HFFc6 (cell line): ENCODE results near the gene DGAT2. TPM values are rescaled to one million over a fixed set of nuclear protein-coding genes. Genes with fewer than 3 reads are reported as not detected.

ENCODE experiments used
- DNase-seq: peaks from one replicate; pipeline ENCODE4 v3.0.0-alpha.2; 2018
- H3K27ac Mint-ChIP-seq: 2 replicates; pipeline ENCODE4 v1.8.0; 2020; ENCODE audit warnings: mild to moderate bottlenecking, mixed read lengths
- H3K27me3 Mint-ChIP-seq: 2 replicates; pipeline ENCODE4 v1.8.0; 2021; ENCODE audit warnings: mild to moderate bottlenecking, moderate library complexity, mixed read lengths; ENCODE audit not compliant: insufficient read depth
- H3K36me3 Mint-ChIP-seq: 2 replicates; pipeline ENCODE4 v1.8.0; 2021; ENCODE audit warnings: low read depth, mixed read lengths
- H3K4me1 Mint-ChIP-seq: 2 replicates; pipeline ENCODE4 v1.8.0; 2020; ENCODE audit warnings: low read depth, mixed read lengths
- H3K4me3 Mint-ChIP-seq: 2 replicates; pipeline ENCODE4 v1.8.0; 2020; ENCODE audit warnings: mild to moderate bottlenecking, moderate library complexity, mixed read lengths
- H3K9me3 Mint-ChIP-seq: 2 replicates; pipeline ENCODE4 v1.8.0; 2020; ENCODE audit warnings: mild to moderate bottlenecking, mixed read lengths
- CTCF ChIP-seq: fragments of 200-600 bp; sonication (generic); IDR thresholded peaks from 2 replicates; pipeline ENCODE4 v1.5.0; 2021; ENCODE audit warnings: antibody characterized with exemption, mild to moderate bottlenecking
- total RNA-seq, 6 experiments: library from RNA; stranded (reverse); fragmentation: NEBNext Ultra II Directional; extraction: Animal tissue kit (Norgen Biotek cat#: 25700); gene quantifications; 2 replicates in 1 of 6; 3 replicates in 5 of 6; pipeline ENCODE4 v1.2.3, GENCODE V29; 2021

DGAT2 gene
- total RNA-seq, 6 experiments from 2014 or later: 0.23 to 0.55 (median 0.36) TPM

- H3K36me3 Mint-ChIP-seq: no peaks in the 10 kb centered on the region
- H3K9me3 Mint-ChIP-seq: no peaks in the 10 kb centered on the region
- H3K4me3 Mint-ChIP-seq: no peak overlapping the region
- H3K4me1 Mint-ChIP-seq: peaks cover 13% of the 10 kb centered on the region
- TF ChIP-seq CTCF: no peak
- no peak overlapping the region for H3K27ac Mint-ChIP-seq
- H3K27me3 Mint-ChIP-seq: peaks cover 6% of the 10 kb centered on the region
- no peak for DNase-seq
Observed at GRCh38 chr11:75781831-75782230, 13.3 kb downstream of the DGAT2 start.

DNA sequence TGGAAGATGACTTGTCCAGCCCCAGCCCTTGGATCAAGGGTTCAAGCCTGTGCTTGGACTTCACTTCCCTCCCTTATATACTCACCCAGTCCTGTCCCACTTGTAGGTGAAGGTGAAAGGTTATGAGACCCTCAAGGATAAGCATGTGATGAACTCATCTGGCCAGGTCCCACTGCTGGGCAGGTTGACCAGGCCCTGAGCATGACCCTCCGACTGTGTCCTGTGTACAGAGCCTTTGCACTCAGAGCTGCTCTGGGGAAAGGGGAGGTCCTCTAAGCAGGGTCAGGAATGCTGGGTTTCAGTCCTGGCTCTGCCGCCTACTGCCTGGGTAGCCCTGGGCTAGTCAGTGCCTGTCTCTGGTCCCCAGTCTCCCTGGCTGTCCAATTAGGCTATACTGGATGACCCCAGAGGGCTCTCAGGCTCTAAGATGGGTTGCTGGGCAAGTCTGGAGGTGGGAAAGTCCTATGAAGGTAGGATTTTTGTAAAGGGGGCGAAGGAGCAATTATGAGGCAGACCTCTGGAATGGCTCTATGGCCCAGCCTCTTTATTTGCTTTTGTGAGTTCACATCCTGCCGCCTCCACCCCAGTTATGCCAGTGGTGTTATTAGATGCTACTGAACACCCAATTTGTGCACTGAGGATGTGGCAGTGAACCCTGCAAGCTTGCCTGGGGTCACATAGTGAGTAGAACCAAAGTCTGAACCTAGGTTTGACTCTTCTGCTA lies 14.1 kb downstream of the DGAT2 start:
- Mint-ChIP-seq H3K4me3 (no peak overlapping the region), H3K36me3 (no peaks in the 10 kb centered on the region), H3K9me3 (no peaks in the 10 kb centered on the region), H3K4me1 (peaks cover 7% of the 10 kb centered on the region), H3K27ac (no peak overlapping the region), H3K27me3 (peaks cover 8% of the 10 kb centered on the region)
- no peak for DNase-seq
- no peak for TF ChIP-seq CTCF

- TF ChIP-seq CTCF: no peak
- Mint-ChIP-seq H3K9me3 (no peaks in the 10 kb centered on the region), H3K4me3 (no peak overlapping the region), H3K36me3 (no peaks in the 10 kb centered on the region), H3K27me3 (peaks cover 11% of the 10 kb centered on the region), H3K4me1 (no peaks in the 10 kb centered on the region; the same call in 1 of the 2 replicates), H3K27ac (no peak overlapping the region)
- no peak for DNase-seq
Observed at GRCh38 chr11:75783416-75784084, 15.0 kb downstream of the DGAT2 start.

DNA sequence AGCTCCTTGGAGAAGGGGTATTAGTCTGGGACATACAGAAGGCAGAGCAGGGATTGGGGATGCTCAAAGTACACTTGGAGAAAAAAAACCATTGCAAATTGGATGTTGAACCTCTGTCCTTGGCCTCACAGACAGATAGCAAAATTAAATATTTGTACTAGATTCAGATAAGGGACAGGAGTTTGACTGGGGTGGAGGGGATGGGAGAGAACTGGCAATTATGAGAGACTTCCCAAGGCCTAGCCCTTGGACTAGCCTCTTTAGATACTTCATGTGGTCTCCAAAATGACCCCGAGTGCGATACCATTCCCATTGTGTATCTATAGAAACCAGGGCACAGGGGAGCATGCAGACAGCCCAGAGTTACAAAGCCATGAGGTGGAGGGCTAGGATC lies 15.5 kb downstream of the DGAT2 start:
- Mint-ChIP-seq H3K27ac (no peak overlapping the region), H3K36me3 (no peaks in the 10 kb centered on the region), H3K27me3 (peaks cover 16% of the 10 kb centered on the region), H3K9me3 (no peaks in the 10 kb centered on the region), H3K4me1 (no peaks in the 10 kb centered on the region; the same call in 1 of the 2 replicates), H3K4me3 (no peak overlapping the region)
- no peak for DNase-seq
- no peak for TF ChIP-seq CTCF

GRCh38 chr11:75784506-75784905 lies 15.9 kb downstream of the DGAT2 start:
- Mint-ChIP-seq H3K27ac (no peak overlapping the region), H3K36me3 (no peaks in the 10 kb centered on the region)
- TF ChIP-seq CTCF: no peak

More at GRCh38 chr11:75784506-75784905, 15.9 kb downstream of the DGAT2 start:
- peaks cover 17% of the 10 kb centered on the region for H3K27me3 Mint-ChIP-seq
- H3K4me3 Mint-ChIP-seq: no peak overlapping the region
- no peaks in the 10 kb centered on the region for H3K9me3 Mint-ChIP-seq
- H3K4me1 Mint-ChIP-seq: no peaks in the 10 kb centered on the region; the same call in 1 of the 2 replicates
- no peak for DNase-seq
